SK-N-SH (cell line): ENCODE results near the gene NRM. TPM values are rescaled to one million over a fixed set of nuclear protein-coding genes. Genes with fewer than 3 reads are reported as not detected.

Source experiments
- CTCF ChIA-PET: fragments of 300-600, 350-600 bp; formaldehyde crosslinking; extraction: SDS; loops from one replicate; lab custom pipeline; 2021; lab: Yijun Ruan, JAX
- POLR2A ChIA-PET: fragments of 350-600 bp; sonication (Branson Sonifier 250); formaldehyde crosslinking; extraction: SDS; loops from one replicate; lab custom pipeline; 2020; ENCODE audit warnings: antibody characterized with exemption, inconsistent platforms; lab: Yijun Ruan, JAX
- DNase-seq: peaks from one replicate; pipeline ENCODE4 v3.0.0; 2012
- H2AFZ ChIP-seq: fragments of 200-600 bp; sonication (generic); 2 replicates; pipeline ENCODE4 v1.8.1; 2016; ENCODE audit warnings: antibody characterized with exemption, mild to moderate bottlenecking, low read depth
- H3F3A ChIP-seq: fragments of 200-600 bp; sonication (generic); replicated peaks from 2 replicates; pipeline ENCODE3; 2016; ENCODE audit warnings: antibody characterized with exemption, mild to moderate bottlenecking; ENCODE audit not compliant: insufficient read depth
- H3K27ac ChIP-seq, 2 experiments: fragments of 200-500 bp in 1 of 2; fragments of 200-600 bp in 1 of 2; sonication (Bioruptor generic) in 1 of 2; sonication (generic), shearing (Covaris generic) in 1 of 2; 2 replicates each; pipeline versions ENCODE4 v1.5.1 to v1.6.1; 2014 to 2016; ENCODE audit warnings: low read depth in 2 of 2, inconsistent platforms in 1 of 2, low read length in 1 of 2, mild to moderate bottlenecking in 1 of 2, mixed read lengths in 1 of 2
- H3K27me3 ChIP-seq: fragments of 200-600 bp; sonication (generic), shearing (Covaris generic); 2 replicates; pipeline ENCODE4 v1.6.1; 2016; ENCODE audit warnings: mixed run types; ENCODE audit not compliant: insufficient read depth
- H3K36me3 ChIP-seq, 2 experiments: fragments of 200-500 bp in 1 of 2; fragments of 200-600 bp in 1 of 2; sonication (Bioruptor generic) in 1 of 2; sonication (generic) in 1 of 2; replicated peaks in 1 of 2; 2 replicates each; pipeline versions ENCODE3 to v1.5.1; 2014 to 2016; ENCODE audit warnings: low read length in 1 of 2, mild to moderate bottlenecking in 1 of 2; ENCODE audit not compliant: insufficient read depth in 2 of 2, control insufficient read depth in 1 of 2
- H3K4me1 ChIP-seq, 2 experiments: fragments of 200-500 bp in 1 of 2; fragments of 200-600 bp in 1 of 2; sonication (Bioruptor generic) in 1 of 2; sonication (generic), shearing (Covaris generic) in 1 of 2; 2 replicates each; pipeline versions ENCODE4 v1.5.1 to v1.6.1; 2014 to 2016; ENCODE audit warnings: low read depth in 1 of 2, low read length in 1 of 2, mixed run types in 1 of 2; ENCODE audit not compliant: insufficient read depth in 2 of 2, control insufficient read depth in 1 of 2
- H3K4me2 ChIP-seq: fragments of 200-600 bp; sonication (generic), shearing (Covaris generic); 2 replicates; pipeline ENCODE4 v1.6.1; 2017; ENCODE audit warnings: mixed run types
- H3K4me3 ChIP-seq, 2 experiments: fragments of 200-500 bp in 1 of 2; fragments of 200-600 bp in 1 of 2; sonication (Bioruptor generic) in 1 of 2; sonication (generic), shearing (Covaris generic) in 1 of 2; 2 replicates each; pipeline versions ENCODE4 v1.5.1 to v1.8.1; 2014 to 2016; ENCODE audit warnings: low read depth in 2 of 2, inconsistent platforms in 1 of 2, low read length in 1 of 2, mild to moderate bottlenecking in 1 of 2, mixed read lengths in 1 of 2, moderate library complexity in 1 of 2
- H3K79me2 ChIP-seq: fragments of 200-600 bp; sonication (generic); 2 replicates; pipeline ENCODE4 v1.8.1; 2017; ENCODE audit warnings: mild to moderate bottlenecking; ENCODE audit not compliant: insufficient read depth
- H3K9ac ChIP-seq: fragments of 200-600 bp; sonication (generic); 2 replicates; pipeline ENCODE4 v1.6.1; 2017; ENCODE audit warnings: mixed run types
- H3K9me2 ChIP-seq: fragments of 200-600 bp; sonication (generic); 2 replicates; pipeline ENCODE4 v1.6.1; 2017; ENCODE audit warnings: mixed run types
- H3K9me3 ChIP-seq: fragments of 200-600 bp; sonication (generic); 2 replicates; pipeline ENCODE4 v1.6.1; 2017; ENCODE audit warnings: mixed run types, mild to moderate bottlenecking, moderate library complexity
- H4K20me1 ChIP-seq: fragments of 200-600 bp; sonication (generic); 2 replicates; pipeline ENCODE4 v1.6.1; 2017; ENCODE audit warnings: mild to moderate bottlenecking, mixed run types; ENCODE audit not compliant: insufficient read depth
- EP300 ChIP-seq, 2 experiments: IDR thresholded peaks; 2 replicates each; pipeline versions ENCODE4 v1.4.0 to v1.6.1; 2012; ENCODE audit warnings: borderline replicate concordance in 1 of 2, low read depth in 1 of 2, low read length in 1 of 2
- FOSL2 ChIP-seq: IDR thresholded peaks from 2 replicates; pipeline ENCODE4 v1.4.0; 2012; ENCODE audit warnings: low read depth, mild to moderate bottlenecking, moderate library complexity, borderline replicate concordance
- FOXM1 ChIP-seq: IDR thresholded peaks from 2 replicates; pipeline ENCODE4 v1.4.0; 2012; ENCODE audit warnings: low read depth, mild to moderate bottlenecking
- GABPA ChIP-seq: IDR thresholded peaks from 2 replicates; pipeline ENCODE4 v1.4.0; 2012; ENCODE audit warnings: low read depth, mild to moderate bottlenecking
- GATA2 ChIP-seq: sonication (generic); formaldehyde crosslinking; IDR thresholded peaks from 2 replicates; pipeline ENCODE4 v1.5.0; 2020; ENCODE audit warnings: mild to moderate bottlenecking, missing genetic modification reagents
- JUND ChIP-seq: IDR thresholded peaks from 2 replicates; pipeline ENCODE4 v1.4.0; 2012
- MAX ChIP-seq: IDR thresholded peaks from 2 replicates; pipeline ENCODE4 v1.4.0; 2012; ENCODE audit warnings: low read depth
- MEF2A ChIP-seq: IDR thresholded peaks from 2 replicates; pipeline ENCODE4 v1.4.0; 2012; ENCODE audit warnings: low read depth, borderline replicate concordance
- MXI1 ChIP-seq: IDR thresholded peaks from 2 replicates; pipeline ENCODE4 v1.6.1; 2012; ENCODE audit warnings: mild to moderate bottlenecking, low read depth, low read length, improper control_type of control experiment
- NFIC ChIP-seq: IDR thresholded peaks from 2 replicates; pipeline ENCODE4 v1.4.0; 2012; ENCODE audit warnings: borderline replicate concordance
- NRF1 ChIP-seq: IDR thresholded peaks from 2 replicates; pipeline ENCODE4 v1.6.1; 2012; ENCODE audit warnings: low read depth, mild to moderate bottlenecking, low read length
- POLR2AphosphoS5 ChIP-seq: IDR thresholded peaks from 2 replicates; pipeline ENCODE4 v1.6.1; 2012; ENCODE audit warnings: low read depth, low read length
- RAD21 ChIP-seq: IDR thresholded peaks from 2 replicates; pipeline ENCODE4 v1.6.1; 2012; ENCODE audit warnings: mild to moderate bottlenecking, low read length
- RCOR1 ChIP-seq: fragments of 150-350 bp; IDR thresholded peaks from 2 replicates; pipeline ENCODE4 v1.6.1; 2017; ENCODE audit warnings: antibody characterized with exemption, low read length
- REST ChIP-seq: IDR thresholded peaks from 2 replicates; pipeline ENCODE4 v1.6.1; 2012; ENCODE audit warnings: mild to moderate bottlenecking, low read depth, low read length, moderate library complexity
- SMC3 ChIP-seq: IDR thresholded peaks from 2 replicates; pipeline ENCODE4 v1.6.1; 2012; ENCODE audit warnings: low read depth, low read length, improper control_type of control experiment
- TAF1 ChIP-seq: IDR thresholded peaks from 2 replicates; pipeline ENCODE4 v1.6.1; 2012; ENCODE audit warnings: low read depth, mild to moderate bottlenecking, low read length, moderate library complexity, borderline replicate concordance
- TCF12 ChIP-seq: IDR thresholded peaks from 2 replicates; pipeline ENCODE4 v1.4.0; 2012
- TEAD4 ChIP-seq: IDR thresholded peaks from 2 replicates; pipeline ENCODE4 v1.4.0; 2012; ENCODE audit warnings: mild to moderate bottlenecking, borderline replicate concordance; ENCODE audit not compliant: insufficient read depth
- whole genome bisulfite sequencing: methylation state at CpG from one replicate; pipeline ENCODE4 v1.1.6; 2017; ENCODE audit warnings: low lambda C conversion rate; 5-methylcytosine and 5-hydroxymethylcytosine counted together
- polyA plus RNA-seq, 3 experiments: library from polyadenylated mRNA; depleted of rRNA; stranded (reverse); fragments of >200 nt; gene quantifications; 2 replicates each; pipeline ENCODE4 v1.2.3, GENCODE V29; 2012
- TF ChIP-seq, protein P1 (sequence below): IDR thresholded peaks from 2 replicates; pipeline ENCODE4 v1.4.0; 2012; ENCODE audit warnings: low read depth, borderline replicate concordance
- TF ChIP-seq, protein P2 (sequence below): fragments of 150-350 bp; IDR thresholded peaks from 2 replicates; pipeline ENCODE4 v1.6.1; 2017; ENCODE audit warnings: antibody characterized with exemption, low read length, low read depth, borderline replicate concordance
- TF ChIP-seq, protein P3 (sequence below): IDR thresholded peaks from 2 replicates; pipeline ENCODE4; 2012
- TF ChIP-seq, protein P4 (sequence below): IDR thresholded peaks from 2 replicates; pipeline ENCODE4 v1.4.0; 2012; ENCODE audit warnings: low read depth, borderline replicate concordance

NRM gene
- polyA plus RNA-seq, 1 of the 3 experiments (the other 2 are of a cell fraction) = 26.8 TPM

GRCh38 chr6:30682143-30683117, 8.4 kb downstream of the NRM start:
- peak; percentile 84 for DNase-seq
- H3K36me3 ChIP-seq = peaks cover 8 to 36% of the 10 kb centered on the region in 2 experiments
- no peaks in the 10 kb centered on the region for H3K27me3 ChIP-seq
- ChIA-PET POLR2A (interaction anchor here (0.6 to 1.4 kb wide), 7 partner anchors 9 to 219 kb away, joined by 3 to 4 read pairs (median 4); partner anchors contain the start of gene MDC1), CTCF (interaction anchor here (0.6 to 29.8 kb wide), 7 partner anchors 9 to 201 kb away, joined by 3 to 838 read pairs (median 4); partner anchors contain the start of genes DHX16, FLOT1, MDC1 and NRM)
- peaks cover 99% of the 10 kb centered on the region for H3K79me2 ChIP-seq
- WGBS = 8% methylated on average over 9 of the region's 11 CpGs
- H3K4me3 ChIP-seq = peak overlapping the region; percentile 74 to 77
- no peaks in the 10 kb centered on the region for H3K9me3 ChIP-seq
- peak overlapping the region; percentile 93 to 97 for H3K27ac ChIP-seq
- peaks cover 34% of the 10 kb centered on the region for H4K20me1 ChIP-seq
- H3K4me2 ChIP-seq = peak overlapping the region; percentile 98
- H3K4me1 ChIP-seq = peaks cover 16 to 57% of the 10 kb centered on the region in 2 experiments; a peak in 3 of 4 replicates
- H3K9me2 ChIP-seq = no peaks in the 10 kb centered on the region
- peak overlapping the region; percentile 97 for H3K9ac ChIP-seq
- H3F3A ChIP-seq = peaks cover 35% of the 10 kb centered on the region
- H2AFZ ChIP-seq = no peak overlapping the region
- TF ChIP-seq, protein P1, sequence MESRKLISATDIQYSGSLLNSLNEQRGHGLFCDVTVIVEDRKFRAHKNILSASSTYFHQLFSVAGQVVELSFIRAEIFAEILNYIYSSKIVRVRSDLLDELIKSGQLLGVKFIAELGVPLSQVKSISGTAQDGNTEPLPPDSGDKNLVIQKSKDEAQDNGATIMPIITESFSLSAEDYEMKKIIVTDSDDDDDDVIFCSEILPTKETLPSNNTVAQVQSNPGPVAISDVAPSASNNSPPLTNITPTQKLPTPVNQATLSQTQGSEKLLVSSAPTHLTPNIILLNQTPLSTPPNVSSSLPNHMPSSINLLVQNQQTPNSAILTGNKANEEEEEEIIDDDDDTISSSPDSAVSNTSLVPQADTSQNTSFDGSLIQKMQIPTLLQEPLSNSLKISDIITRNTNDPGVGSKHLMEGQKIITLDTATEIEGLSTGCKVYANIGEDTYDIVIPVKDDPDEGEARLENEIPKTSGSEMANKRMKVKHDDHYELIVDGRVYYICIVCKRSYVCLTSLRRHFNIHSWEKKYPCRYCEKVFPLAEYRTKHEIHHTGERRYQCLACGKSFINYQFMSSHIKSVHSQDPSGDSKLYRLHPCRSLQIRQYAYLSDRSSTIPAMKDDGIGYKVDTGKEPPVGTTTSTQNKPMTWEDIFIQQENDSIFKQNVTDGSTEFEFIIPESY = 0 out of 2 replicates have a peak, but pooled peaks have one; percentile 11
- TF ChIP-seq, protein P2, sequence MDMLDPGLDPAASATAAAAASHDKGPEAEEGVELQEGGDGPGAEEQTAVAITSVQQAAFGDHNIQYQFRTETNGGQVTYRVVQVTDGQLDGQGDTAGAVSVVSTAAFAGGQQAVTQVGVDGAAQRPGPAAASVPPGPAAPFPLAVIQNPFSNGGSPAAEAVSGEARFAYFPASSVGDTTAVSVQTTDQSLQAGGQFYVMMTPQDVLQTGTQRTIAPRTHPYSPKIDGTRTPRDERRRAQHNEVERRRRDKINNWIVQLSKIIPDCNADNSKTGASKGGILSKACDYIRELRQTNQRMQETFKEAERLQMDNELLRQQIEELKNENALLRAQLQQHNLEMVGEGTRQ = no peak
- TF ChIP-seq, protein P3, sequence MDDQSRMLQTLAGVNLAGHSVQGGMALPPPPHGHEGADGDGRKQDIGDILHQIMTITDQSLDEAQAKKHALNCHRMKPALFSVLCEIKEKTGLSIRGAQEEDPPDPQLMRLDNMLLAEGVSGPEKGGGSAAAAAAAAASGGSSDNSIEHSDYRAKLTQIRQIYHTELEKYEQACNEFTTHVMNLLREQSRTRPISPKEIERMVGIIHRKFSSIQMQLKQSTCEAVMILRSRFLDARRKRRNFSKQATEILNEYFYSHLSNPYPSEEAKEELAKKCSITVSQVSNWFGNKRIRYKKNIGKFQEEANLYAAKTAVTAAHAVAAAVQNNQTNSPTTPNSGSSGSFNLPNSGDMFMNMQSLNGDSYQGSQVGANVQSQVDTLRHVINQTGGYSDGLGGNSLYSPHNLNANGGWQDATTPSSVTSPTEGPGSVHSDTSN = 0 out of 2 replicates have a peak, but pooled peaks have one; percentile 27
- peak; percentile 32; the same call in 1 of the 2 replicates for TF ChIP-seq TAF1
- no peak for TF ChIP-seq NRF1
- TF ChIP-seq MXI1 = peak; percentile 32; the same call in 1 of the 2 replicates
- peak; percentile 62; the same call in 1 of the 2 replicates for TF ChIP-seq MAX
- 0 out of 2 replicates have a peak, but pooled peaks have one; percentile 31 for TF ChIP-seq TEAD4
- TF ChIP-seq GABPA = peak; percentile 79
- TF ChIP-seq EP300 (IDR thresholded peaks at IDR 0.05; ENCODE audit: borderline replicate concordance in 1 of 2, low read depth in 1 of 2, low read length in 1 of 2) = peak in 1 of 2 experiments; percentile 31; a peak in 1 of 4 replicates
- TF ChIP-seq FOSL2 = peak; percentile 97
- peak; percentile 92 for TF ChIP-seq JUND
- TF ChIP-seq GATA2 (CRISPR knock-in tag) = no peak
- no peak for TF ChIP-seq NFIC
- TF ChIP-seq RAD21 = 0 out of 2 replicates have a peak, but pooled peaks have one; percentile 1
- TF ChIP-seq TCF12 = peak; percentile 50; the same call in 1 of the 2 replicates
- TF ChIP-seq RCOR1 = no peak
- TF ChIP-seq SMC3 = no peak
- no peak for TF ChIP-seq REST
- TF ChIP-seq FOXM1 = no peak
- TF ChIP-seq POLR2AphosphoS5 = peak; percentile 78
- TF ChIP-seq MEF2A = no peak
- TF ChIP-seq, protein P4, sequence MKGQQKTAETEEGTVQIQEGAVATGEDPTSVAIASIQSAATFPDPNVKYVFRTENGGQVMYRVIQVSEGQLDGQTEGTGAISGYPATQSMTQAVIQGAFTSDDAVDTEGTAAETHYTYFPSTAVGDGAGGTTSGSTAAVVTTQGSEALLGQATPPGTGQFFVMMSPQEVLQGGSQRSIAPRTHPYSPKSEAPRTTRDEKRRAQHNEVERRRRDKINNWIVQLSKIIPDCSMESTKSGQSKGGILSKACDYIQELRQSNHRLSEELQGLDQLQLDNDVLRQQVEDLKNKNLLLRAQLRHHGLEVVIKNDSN = no peak
